GM21529 (cell line): Measurements from ENCODE around the gene ASH1L.
"Not testable (repeated sequence)": the region's sequence is repeated elsewhere in the genome, so short reads cannot be mapped to it uniquely, and the experiment has no call there.

ENCODE experiments used
- ATAC-seq: cut with Tn5 transposase; IDR thresholded peaks from one replicate; pipeline ENCODE4 v1.9.1; 2021; ENCODE audit not compliant: unreplicated experiment

ASH1L gene

DNA sequence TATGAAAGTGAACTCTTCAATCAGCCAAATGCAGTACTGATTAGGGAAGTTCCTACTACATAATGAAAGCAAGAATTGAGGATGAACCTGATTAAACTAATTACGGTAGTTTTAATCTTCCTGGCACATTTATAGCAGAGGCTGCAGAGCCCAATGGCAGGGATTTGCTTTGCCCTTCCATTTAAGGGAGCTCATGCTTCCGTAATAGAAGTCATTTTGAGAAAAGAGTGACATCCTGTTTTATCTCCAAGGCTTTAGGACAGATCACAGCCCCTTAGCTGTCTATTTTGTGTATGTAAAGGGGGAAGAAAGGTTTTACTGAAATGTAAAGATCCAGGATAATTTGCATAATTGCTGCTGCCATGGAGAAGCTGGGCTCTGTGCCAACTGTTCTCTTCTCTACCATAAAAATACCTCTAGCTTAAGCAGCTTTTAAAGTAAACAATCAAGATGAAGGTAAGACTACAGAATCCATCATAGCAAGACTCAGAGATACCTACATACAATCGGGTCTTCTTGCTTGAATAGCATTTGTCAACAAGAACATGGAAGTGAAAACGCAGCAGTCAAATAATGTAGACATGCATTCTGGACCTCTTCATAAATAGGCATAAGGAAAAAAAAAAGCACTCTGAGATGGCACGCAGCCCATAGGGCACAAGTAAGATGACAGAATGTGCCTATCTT, 62.5 kb downstream of the ASH1L start:
- ATAC-seq, result peak; percentile 47

- no peak for ATAC-seq
These were observed 63.3 kb downstream of the ASH1L start for GRCh38 chr1:155499263-155499662.

- ATAC-seq, result not testable (repeated sequence)
These were observed 69.0 kb downstream of the ASH1L start for GRCh38 chr1:155493595-155493994.

GRCh38 chr1:155488419-155488818, 74.2 kb downstream of the ASH1L start:
- not testable (repeated sequence) for ATAC-seq

GRCh38 chr1:155487541-155487940, 75.1 kb downstream of the ASH1L start:
- ATAC-seq, result no peak

DNA sequence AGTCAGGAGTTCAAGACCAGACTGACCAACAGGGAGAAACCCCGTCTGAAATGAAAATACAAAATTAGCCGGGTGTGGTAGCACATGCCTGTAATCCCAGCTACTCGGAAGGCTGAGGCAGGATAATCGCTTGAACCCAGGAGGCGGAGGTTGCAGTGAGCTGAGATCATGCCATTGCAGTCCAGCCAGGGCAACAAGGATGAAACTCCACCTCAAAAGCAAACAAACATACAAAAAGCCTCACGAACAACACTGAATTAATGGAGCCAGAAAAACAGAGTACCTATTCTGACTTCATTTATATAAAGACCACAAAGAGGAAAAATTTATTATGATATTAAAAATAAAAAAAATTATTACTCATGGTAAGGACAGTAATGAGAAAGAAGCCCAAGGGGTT, 75.7 kb downstream of the ASH1L start:
- not testable (repeated sequence) for ATAC-seq

DNA sequence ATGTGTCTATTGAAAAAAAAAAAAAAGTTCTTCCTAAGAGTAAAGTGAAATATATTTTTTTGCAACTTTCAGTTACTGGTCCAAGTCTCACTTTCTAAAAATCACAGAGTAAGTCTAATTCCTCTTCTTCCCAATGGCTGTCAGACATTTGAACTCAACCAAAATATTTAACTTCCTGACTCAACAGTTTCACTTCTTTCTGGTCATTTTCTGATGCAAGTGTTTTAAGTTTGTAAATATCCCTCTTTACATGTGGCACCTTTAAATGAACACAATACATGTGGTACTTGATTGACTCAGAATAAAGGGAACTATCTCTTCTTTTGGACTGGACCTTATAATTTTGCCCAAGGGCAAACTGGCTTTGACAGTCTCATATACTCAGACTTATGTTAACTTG, 76.7 kb downstream of the ASH1L start:
- no peak for ATAC-seq

- no peak for ATAC-seq
These were observed 77.4 kb downstream of the ASH1L start for GRCh38 chr1:155485222-155485621.

- no peak for ATAC-seq
These were observed 80.8 kb downstream of the ASH1L start for GRCh38 chr1:155481741-155482241.

DNA sequence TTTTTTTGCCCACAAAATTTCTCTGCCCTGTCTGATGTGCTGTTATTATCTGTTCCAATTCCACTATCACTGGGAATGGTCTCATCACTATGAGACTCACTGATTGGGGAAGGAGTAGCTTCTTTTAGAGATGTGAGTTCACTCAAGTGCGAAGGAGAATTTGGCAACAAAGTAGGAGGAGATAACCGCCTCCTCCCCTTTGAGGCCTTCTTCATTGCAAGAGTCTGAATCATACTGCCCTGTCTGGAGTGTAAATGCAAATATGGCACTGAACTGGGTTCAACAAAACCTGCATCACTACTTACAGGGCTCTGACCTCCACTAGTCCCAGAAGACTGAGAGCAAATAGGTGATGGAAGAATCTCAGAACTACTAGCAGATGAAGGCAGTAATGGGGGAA, 83.4 kb downstream of the ASH1L start:
- ATAC-seq, result no peak

DNA sequence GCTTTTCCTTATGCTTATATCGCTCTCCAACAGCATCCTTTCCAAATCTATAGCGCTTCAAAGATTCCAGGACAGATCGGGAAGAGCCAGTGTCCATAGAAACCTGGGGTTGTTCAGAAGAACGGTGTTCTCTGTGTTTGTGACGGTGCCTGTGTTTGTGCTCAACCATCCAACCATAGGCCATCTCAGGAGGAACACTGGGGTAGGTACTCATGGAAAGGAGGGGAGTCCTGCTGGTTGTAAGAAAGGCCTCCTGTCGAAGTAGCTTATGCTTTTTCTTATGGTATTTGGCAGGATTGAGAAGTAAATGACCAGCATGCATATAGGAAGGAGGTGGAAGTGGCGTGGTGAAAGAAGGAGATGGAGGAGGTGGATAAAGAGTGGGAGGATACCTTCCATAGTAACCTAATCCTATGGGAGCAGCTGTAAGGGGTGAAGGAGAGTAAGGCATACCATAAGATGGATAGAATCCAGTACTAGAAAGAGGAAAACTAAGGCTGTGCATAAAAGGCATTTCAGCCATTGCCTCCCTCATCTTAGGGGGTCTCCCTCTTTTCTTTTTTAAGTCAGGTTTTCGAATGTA, 84.2 kb downstream of the ASH1L start:
- no peak for ATAC-seq

DNA sequence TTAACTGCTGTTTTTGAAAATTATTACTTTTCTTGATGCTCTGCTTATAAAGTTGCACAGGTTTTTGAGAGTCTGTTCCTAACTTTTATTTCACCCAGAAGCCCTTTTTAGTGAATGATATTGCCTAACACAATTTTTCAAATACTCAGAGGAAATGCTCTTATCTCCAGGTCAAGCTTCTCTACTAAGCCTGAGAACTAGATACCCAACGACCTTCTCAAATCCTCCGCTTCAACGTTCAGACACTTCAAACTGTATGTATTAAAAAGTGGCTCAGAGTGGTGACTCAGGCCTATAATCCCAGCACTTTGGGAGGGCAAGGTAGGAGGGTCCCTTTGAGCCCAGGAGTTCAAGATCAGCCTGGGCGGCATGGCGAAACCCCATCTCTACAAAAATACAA, 88.5 kb downstream of the ASH1L start:
- ATAC-seq, result no peak

- no peak for ATAC-seq
These were observed 89.3 kb downstream of the ASH1L start for GRCh38 chr1:155473151-155473821.

DNA sequence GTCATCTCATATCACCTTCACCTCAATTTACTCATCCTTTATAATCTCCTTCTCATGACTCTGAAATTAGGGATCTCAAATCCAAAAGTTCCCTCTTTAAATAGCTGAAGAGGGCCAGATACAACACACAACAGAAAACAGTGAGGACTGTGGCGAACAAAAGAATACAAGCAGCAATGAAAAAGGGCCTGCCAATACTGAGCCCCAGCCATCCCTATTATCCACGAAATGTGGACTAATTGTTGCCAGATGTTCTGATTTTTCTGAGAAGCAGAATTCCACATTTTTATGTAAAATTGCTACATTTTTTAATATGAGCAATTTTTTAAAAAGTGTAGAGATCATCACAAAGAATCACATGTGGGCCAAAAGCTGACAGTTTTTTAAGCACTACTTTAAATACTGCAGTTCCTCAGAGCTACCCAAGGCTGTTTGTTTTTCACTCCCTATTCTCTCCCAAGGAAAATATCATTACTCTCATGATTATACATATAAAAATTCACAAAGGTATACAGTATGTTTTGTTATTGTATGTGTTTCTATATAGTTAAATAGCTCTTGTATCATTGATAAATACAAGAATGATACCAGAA, 90.0 kb downstream of the ASH1L start:
- no peak for ATAC-seq

DNA sequence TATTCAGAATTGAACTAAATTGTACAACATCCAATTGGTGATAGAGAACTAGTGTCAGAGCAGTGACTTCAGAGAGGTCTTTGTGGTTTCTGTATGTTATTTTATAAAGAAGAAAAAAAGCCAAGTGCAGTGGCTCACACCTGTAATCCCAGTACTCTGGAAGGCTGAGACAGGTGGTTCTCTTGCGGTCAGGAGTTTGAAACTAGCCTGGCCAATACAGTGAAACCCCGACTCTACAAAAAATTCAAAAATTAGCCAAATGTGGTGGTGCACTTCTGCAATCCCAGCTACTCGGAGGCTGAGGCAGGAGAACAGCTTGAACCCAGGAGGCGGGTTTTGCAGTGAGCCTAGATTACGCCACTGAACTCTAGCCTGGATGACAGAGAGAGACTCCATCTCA, 90.7 kb downstream of the ASH1L start:
- no peak for ATAC-seq

- no peak for ATAC-seq
These were observed 91.6 kb downstream of the ASH1L start for GRCh38 chr1:155471026-155471425.

DNA sequence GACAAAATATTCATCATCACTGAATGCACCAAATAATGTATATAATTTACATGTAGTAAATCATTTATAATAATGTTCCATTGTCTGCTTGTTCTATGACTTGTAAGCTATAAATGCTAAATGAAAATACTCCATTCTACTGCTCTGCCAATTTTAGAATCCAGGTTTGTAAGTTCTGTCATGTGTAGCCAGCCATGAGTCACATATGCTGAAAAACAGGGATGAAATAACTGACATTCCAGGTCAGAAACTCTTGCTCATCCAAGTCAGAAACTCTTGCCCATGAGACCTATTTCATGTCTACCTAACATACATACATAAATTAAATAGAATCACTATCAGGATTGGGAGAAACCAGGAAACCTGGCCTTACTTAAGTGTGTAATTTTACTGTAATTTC, 95.6 kb downstream of the ASH1L start:
- ATAC-seq, result no peak

- ATAC-seq, result no peak
These were observed 96.0 kb downstream of the ASH1L start for GRCh38 chr1:155466617-155466972.

- no peak for ATAC-seq
These were observed 98.5 kb downstream of the ASH1L start for GRCh38 chr1:155463865-155464650.

GRCh38 chr1:155458111-155458510, 104.5 kb downstream of the ASH1L start:
- ATAC-seq, result no peak

GRCh38 chr1:155457266-155457665, 105.3 kb downstream of the ASH1L start:
- ATAC-seq, result no peak
